ENCODE data around the gene GFER. TPM values are rescaled to one million over a fixed set of nuclear protein-coding genes. Genes with fewer than 3 reads are reported as not detected.

The GFER gene
- polyA plus RNA-seq, 1 donor (not counting 4 experiments of a cell fraction or from before 2014, with no cell fraction given), result 12.0 TPM

GRCh38 chr16:2034696-2035430 is 50.9 kb downstream of the GFER start:
- Histone ChIP-seq H3K9ac (ENCODE audit: control insufficient read depth, extremely low read depth, insufficient read depth, low read length) (no peak overlapping the region), H3K9me3 (ENCODE audit: control insufficient read depth, low read depth, low read length) (no peaks in the 10 kb centered on the region), H3K79me2 (ENCODE audit: control insufficient read depth, insufficient read depth, low read length) (no peaks in the 10 kb centered on the region), H3K27me3 (ENCODE audit: control insufficient read depth, extremely low read depth, insufficient read depth, low read length) (no peaks in the 10 kb centered on the region), H3K4me2 (ENCODE audit: control insufficient read depth, extremely low read depth, insufficient read depth, low read depth, low read length) (no peak overlapping the region), H3K9me1 (ENCODE audit: control insufficient read depth, extremely low read depth, insufficient read depth, low read length) (no peaks in the 10 kb centered on the region), H4K20me1 (ENCODE audit: control insufficient read depth, extremely low read depth, insufficient read depth, low read length) (no peaks in the 10 kb centered on the region), H3K4me1 (ENCODE audit: control insufficient read depth, extremely low read depth, insufficient read depth, low read length) (peaks cover 9% of the 10 kb centered on the region), H3K4me3 (ENCODE audit: control insufficient read depth in 2 of 3, extremely low read depth in 1 of 3, insufficient read depth in 2 of 3, low read depth in 1 of 3, low read length in 3 of 3) (no peak overlapping the region), H3K36me3 (ENCODE audit: control insufficient read depth in 2 of 2, extremely low read depth in 1 of 2, insufficient read depth in 2 of 2, low read length in 2 of 2) (peaks cover 0 to 3% of the 10 kb centered on the region in 2 experiments), H2AFZ (ENCODE audit: control insufficient read depth, low read length) (no peak overlapping the region), H3K27ac (ENCODE audit: control insufficient read depth, insufficient read depth, low read length) (no peak overlapping the region)
- FAIRE-seq, result no peak
- dilution Hi-C loops (cut with MboI; ENCODE audit: extremely low pct_ligation_motif_present, low sequenced_read_pairs), result no loop called here
- DNase-seq (ENCODE audit: low read depth, low spot score), result no peak
- no peak for TF ChIP-seq CTCF (optimal IDR thresholded peaks at IDR 0.05 in 1 of 3, IDR thresholded peaks at IDR 0.05 in 1 of 3, conservative IDR thresholded peaks at IDR 0.05 in 1 of 3; ENCODE audit: extremely low read depth in 1 of 3, insufficient read depth in 2 of 3, low read length in 3 of 3)
- TF ChIP-seq EZH2 (IDR thresholded peaks at IDR 0.05; ENCODE audit: low read length), result no peak

GRCh38 chr16:2035431-2036199 is 51.6 kb downstream of the GFER start:
- no peak overlapping the region for H3K4me2 ChIP-seq (ENCODE audit: control insufficient read depth, extremely low read depth, insufficient read depth, low read depth, low read length)
- no peak for FAIRE-seq

More at GRCh38 chr16:2035431-2036199, 51.6 kb downstream of the GFER start:
- Histone ChIP-seq H3K9me3 (ENCODE audit: control insufficient read depth, low read depth, low read length) (no peaks in the 10 kb centered on the region), H3K27ac (ENCODE audit: control insufficient read depth, insufficient read depth, low read length) (no peak overlapping the region), H4K20me1 (ENCODE audit: control insufficient read depth, extremely low read depth, insufficient read depth, low read length) (no peaks in the 10 kb centered on the region), H3K9me1 (ENCODE audit: control insufficient read depth, extremely low read depth, insufficient read depth, low read length) (no peaks in the 10 kb centered on the region), H2AFZ (ENCODE audit: control insufficient read depth, low read length) (no peak overlapping the region), H3K4me3 (ENCODE audit: control insufficient read depth in 2 of 3, extremely low read depth in 1 of 3, insufficient read depth in 2 of 3, low read depth in 1 of 3, low read length in 3 of 3) (no peak overlapping the region), H3K9ac (ENCODE audit: control insufficient read depth, extremely low read depth, insufficient read depth, low read length) (no peak overlapping the region), H3K4me1 (ENCODE audit: control insufficient read depth, extremely low read depth, insufficient read depth, low read length) (peaks cover 9% of the 10 kb centered on the region), H3K79me2 (ENCODE audit: control insufficient read depth, insufficient read depth, low read length) (no peaks in the 10 kb centered on the region), H3K27me3 (ENCODE audit: control insufficient read depth, extremely low read depth, insufficient read depth, low read length) (no peaks in the 10 kb centered on the region), H3K36me3 (ENCODE audit: control insufficient read depth in 2 of 2, extremely low read depth in 1 of 2, insufficient read depth in 2 of 2, low read length in 2 of 2) (peaks cover 0 to 3% of the 10 kb centered on the region in 2 experiments)
- TF ChIP-seq EZH2 (IDR thresholded peaks at IDR 0.05; ENCODE audit: low read length) (no peak), CTCF (optimal IDR thresholded peaks at IDR 0.05 in 1 of 3, IDR thresholded peaks at IDR 0.05 in 1 of 3, conservative IDR thresholded peaks at IDR 0.05 in 1 of 3; ENCODE audit: extremely low read depth in 1 of 3, insufficient read depth in 2 of 3, low read length in 3 of 3) (no peak)
- DNase-seq (ENCODE audit: low read depth, low spot score), result no peak
- dilution Hi-C loops (cut with MboI; ENCODE audit: extremely low pct_ligation_motif_present, low sequenced_read_pairs), result no loop called here

All from keratinocyte (primary cell).